ENCODE measurements around the gene PRTN3. TPM values are rescaled to one million over a fixed set of nuclear protein-coding genes. Genes with fewer than 3 reads are reported as not detected.
"Not testable (repeated sequence)": the region's sequence is repeated elsewhere in the genome, so short reads cannot be mapped to it uniquely, and the experiment has no call there.

Gene PRTN3
- polyA plus RNA-seq, 1 donor = 6.1 TPM

DNA sequence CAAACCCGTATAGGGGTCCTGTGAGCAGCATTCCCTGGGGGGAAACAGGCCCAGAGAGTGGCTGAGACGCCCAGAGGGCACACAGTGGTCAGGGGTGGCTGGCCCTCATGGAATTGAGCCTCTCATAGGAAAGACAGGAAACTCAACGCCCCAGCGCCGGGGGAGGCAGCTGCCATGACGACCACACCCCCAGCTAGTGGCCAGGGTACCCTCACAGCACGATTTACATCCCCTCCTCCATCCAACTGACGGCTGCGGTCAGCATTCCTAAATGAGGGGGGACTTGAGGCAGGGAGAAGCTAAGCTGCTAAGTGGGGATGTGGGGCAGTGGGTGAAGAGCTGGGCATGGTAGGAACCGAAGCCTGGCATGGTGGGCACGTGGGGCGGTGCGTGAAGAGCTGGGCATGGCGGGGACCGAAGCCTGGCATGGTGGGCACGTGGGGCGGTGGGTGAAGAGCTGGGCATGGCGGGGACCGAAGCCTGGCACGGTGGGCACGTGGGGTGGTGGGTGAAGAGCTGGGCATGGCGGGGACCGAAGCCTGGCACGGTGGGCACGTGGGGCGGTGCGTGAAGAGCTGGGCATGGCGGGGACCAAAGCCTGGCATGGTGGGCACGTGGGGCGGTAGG lies 42.2 kb downstream of the PRTN3 start:
- no peak for DNase-seq

GRCh38 chr19:883661-884211 lies 42.9 kb downstream of the PRTN3 start:
- DNase-seq = no peak

- no peak for DNase-seq
Measured at GRCh38 chr19:884420-885211, 43.8 kb downstream of the PRTN3 start.

DNA sequence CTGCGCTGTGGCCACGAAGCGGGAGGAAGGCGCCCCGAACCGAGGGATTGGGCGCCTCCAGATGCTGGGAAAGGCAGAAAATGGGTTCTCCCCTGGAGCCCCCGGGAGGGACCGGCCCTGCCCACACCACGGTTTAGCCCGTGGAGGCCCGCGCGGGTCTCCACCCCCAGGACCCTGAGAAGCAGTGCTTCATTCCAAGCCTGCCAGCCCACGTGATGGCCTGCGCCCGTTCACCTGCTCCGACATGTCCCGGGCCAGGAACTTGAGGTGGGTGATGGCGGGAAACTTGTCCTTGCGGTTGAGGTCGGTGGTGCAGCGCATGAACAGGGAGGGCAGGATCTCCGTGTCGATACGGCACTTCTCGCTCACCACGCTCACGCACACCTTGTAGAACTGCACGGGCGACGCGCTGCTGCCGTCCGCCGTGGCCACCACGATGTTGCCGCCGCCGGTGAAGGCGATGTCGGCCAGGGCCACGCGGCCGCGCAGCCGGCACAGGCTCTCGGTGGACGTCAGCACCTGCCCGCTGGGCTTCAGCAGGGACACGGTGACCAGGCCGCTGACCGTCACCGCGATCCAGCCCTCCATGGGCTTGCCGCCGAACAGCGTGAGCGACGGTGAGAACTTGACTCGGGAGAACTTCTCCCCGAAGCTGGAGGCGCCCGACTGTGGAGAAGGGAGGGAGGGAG lies 44.9 kb downstream of the PRTN3 start:
- no peak for DNase-seq

- no peak for DNase-seq
Measured at GRCh38 chr19:887072-887471, 46.3 kb downstream of the PRTN3 start.

- no peak for DNase-seq
Measured at GRCh38 chr19:887599-887998, 46.8 kb downstream of the PRTN3 start.

DNA sequence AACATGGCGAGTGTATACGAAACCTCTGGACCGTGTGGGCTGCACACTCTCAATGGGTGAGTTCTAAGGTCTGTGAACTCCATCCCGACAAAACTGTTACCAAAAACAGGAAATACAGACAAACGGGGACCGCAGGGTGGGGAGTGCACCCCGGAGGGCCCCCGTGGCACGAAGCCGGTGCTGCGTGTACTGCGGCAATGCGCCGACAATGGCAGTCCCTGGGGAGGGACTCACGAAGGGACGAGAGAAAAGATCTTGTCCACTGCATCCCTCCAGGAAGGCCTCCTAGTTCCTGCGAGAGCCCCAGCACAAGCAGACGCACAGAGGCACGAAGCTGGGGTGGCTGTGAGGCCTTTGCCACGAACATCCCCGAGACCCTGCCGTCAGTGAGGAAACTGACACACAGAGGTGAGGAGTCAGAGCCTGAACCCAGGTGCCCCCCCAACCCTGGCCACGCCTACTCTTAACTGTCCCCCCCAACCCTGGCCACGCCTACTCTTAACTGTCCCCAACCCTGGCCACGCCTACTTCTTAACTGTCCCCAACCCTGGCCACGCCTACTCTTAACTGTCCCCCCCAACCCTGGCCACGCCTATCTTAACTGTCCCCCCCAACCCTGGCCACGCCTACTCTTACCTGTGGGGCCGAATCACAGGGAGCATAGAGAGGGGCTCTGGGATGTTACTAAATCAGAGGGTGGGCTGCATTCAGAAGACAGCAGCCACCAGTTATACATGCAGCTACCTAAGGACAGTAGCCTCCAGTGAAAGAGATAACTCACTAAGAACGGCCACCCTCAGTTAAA lies 48.0 kb downstream of the PRTN3 start:
- DNase-seq = no peak

DNA sequence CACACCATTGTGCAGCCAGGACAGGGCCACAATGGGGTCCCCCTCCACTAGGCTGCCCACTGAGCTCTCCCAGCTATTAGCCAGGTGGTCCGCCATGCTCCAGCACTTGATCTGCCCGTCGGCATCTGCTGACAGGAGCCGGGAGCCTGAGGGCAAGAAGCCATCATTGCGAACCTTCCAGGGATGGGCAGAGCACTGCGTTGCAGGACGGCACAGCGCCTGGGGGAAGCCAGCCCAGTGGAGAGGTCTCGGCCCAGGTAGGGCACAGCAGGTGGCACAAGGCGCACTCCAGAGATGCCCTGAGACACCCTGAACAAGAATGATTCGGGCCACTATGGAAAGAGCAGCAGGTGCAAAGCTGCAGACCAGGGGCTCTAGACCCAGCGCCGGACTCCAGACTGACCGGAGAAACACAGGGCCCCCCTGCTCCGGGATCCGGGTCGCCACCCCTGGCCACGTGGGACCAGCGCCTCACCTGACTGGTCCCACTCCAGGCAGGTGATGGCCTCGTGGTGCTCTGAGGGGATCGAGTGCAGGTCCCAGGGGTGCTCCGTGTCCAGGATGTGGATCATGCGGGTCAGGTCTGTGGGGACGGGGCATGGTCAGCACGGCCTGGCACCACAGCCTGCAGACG lies 49.0 kb downstream of the PRTN3 start:
- DNase-seq = no peak

- no peak for DNase-seq
Measured at GRCh38 chr19:890831-891230, 50.0 kb downstream of the PRTN3 start.

GRCh38 chr19:891421-892200 lies 50.8 kb downstream of the PRTN3 start:
- not testable (repeated sequence) for DNase-seq

GRCh38 chr19:892243-892893 lies 51.6 kb downstream of the PRTN3 start:
- no peak for DNase-seq

- peak; percentile 95 for DNase-seq
Measured at GRCh38 chr19:892894-893689, 52.3 kb downstream of the PRTN3 start, which contains the start of the genes MED16 and RNU6-9. MED16 (minus strand) TSS chr19:893187; CDS start chr19:891131, 2,056 bp downstream. RNU6-9 (plus strand) TSS chr19:893484.

GRCh38 chr19:896434-896833 lies 55.6 kb downstream of the PRTN3 start:
- no peak for DNase-seq

DNA sequence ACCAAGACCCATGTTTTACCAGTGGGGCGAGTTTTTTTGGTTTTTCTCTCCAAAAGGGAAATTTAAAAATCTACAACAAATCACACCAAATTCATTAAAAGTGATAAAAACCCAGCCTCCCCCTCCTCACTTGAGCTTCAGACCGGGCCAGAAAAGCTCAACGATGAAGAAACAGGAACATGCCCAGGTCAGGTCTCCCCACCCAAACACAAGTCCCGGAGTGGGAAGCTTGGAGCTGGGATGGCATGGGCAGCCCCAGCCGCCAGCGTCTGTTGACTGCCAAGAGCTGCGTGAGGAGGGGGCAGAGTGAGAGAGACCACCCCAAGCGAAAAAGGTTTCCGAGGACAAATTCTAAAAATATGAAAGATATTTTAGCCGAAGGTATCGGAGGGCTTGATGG lies 56.2 kb downstream of the PRTN3 start:
- no peak for DNase-seq

DNA sequence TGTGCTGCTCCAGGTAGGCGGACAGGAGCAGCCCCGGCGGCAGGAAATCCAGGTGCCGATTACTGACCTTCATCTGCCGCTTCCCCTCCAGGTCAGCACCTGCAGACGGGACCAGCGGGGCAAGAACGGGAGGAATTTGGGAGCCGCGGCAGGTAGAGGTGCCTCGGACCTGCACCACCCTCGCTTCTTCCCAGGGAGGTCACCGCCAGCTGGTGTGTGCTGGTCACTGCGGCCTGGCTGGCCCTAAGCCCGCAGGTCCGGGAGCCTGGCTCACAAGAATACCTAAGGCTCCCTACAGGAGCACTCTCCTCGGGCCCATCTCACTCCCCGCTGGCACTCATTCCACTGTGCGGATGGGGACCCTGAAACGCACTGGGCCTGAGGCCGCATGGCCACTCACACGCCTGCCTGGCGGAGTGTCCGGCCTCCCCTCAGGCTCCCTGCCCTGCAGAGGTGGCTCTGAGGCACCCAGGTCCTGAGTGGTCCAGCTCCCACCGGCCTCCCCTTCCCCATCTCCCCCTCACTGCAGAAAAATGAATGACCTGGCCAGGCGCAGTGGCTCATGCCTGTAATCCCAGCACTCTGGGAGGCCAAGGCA lies 56.7 kb downstream of the PRTN3 start:
- DNase-seq = no peak
